GM18870 (cell line): ENCODE data around the gene LRG1.

Experiments used
- ATAC-seq: cut with Tn5 transposase; IDR thresholded peaks from one replicate; pipeline ENCODE4 v1.9.1; 2021; ENCODE audit warnings: moderate library complexity; ENCODE audit not compliant: unreplicated experiment

Gene LRG1

DNA sequence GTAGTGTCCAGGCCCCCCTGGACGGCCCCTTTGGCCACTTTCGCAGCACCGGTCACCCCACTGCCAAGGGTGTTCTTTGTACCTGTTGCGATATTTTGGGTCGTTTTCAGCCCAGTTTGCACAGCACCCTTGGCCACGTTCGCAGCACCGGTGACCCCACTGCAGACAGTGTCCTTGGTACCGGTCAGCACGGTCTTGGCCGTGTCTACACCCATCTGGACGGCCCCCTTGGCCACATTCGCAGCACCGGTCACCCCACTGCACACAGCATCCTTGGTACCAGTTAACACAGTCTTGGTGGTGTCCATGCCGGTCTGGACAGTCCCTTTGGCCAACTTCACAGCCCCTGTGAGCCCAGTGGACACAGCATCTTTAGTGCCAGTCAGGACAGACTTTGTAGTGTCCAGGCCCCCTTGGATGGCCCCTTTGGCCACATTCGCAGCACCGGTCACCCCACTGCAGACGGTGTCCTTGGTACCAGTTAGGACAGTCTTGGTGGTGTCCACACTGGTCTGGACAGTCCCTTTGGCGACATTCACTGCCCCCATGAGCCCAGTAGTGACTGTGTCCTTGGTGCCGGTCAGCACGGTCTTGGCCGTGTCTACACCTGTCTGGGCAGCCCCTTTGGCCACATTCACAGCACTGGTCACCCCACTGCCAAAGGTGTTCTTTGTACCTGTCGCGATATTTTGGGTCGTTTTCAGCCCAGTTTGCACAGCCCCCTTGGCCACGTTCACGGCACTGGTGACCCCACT, 28.4 kb downstream of the LRG1 start:
- ATAC-seq = no peak

DNA sequence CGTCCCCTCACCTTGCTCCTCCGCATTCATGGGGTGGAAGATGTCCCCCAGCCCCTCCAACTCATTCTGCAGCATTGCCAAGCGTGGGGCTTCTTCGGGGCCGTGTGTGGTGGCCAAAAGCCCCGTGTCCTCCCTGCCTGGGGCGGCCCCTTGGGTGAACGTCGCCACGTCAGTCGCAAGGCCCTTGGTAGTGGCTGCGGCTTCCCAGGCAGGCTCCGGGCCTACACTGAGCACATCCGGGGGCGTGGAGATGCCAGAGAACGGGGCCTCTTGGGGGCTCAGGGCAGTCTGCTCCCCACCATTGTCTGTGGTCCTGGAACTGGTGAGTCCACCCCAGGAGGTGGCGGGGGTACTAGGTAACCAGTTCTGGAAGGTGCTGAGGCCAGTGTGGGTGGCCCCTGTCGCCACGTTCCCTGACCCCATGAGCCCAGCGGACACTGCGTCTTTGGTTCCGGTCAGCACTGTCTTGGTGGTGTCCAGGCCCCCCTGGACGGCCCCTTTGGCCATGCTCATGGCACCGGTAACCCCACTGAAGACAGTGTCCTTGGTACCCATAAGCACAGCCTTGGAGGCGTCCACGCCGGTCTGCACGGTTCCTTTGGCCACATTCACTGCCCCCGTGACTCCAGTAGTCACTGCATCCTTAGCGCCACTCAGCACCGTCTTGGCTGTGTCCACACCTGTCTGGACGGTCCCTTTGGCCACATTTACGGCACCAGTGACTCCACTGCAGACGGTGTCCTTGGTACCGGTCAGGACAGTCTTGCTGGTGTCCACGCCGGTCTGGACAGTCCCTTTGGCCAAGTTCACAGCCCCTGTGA, 29.2 kb downstream of the LRG1 start:
- no peak for ATAC-seq

DNA sequence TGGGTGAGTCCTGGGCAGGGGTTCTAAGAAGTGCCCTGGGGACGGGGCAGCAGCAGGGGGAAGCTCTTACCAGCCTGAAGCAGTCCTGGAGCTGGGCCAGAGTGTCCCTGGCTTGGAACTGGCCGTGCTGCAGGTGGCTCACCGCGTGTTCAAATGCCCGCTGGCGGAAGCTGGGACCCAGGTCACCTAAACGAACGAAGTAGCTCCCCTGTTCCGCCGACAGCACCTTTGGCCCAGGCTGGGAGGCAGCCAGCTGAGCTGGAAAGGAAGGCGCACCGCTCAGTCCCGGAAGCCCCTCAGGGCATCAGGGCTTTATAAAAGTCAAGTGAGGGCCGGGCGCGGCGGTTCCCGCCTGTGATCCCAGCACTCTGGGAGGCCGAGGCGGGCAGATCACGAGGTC, 31.1 kb downstream of the LRG1 start:
- ATAC-seq = no peak

DNA sequence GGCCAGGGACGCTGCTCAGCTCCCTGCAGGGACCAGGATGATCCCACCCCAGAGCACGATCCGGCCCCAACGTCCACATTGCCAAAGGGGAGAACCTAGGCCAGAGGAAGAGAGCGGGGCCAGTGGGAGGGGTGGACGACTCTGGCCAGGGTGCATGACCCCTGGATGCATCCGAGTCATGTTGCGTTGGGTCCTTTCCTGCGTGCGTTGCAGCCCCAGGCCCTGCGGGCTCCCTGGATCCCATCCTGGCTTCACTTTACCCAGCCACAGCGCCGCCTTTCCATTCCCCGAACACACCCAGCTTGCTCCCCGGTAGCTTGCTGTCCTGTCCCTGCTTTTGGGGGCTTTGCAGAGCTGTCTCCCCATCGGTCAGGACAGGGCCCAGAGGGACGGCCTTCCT, 32.0 kb downstream of the LRG1 start:
- ATAC-seq = no peak

DNA sequence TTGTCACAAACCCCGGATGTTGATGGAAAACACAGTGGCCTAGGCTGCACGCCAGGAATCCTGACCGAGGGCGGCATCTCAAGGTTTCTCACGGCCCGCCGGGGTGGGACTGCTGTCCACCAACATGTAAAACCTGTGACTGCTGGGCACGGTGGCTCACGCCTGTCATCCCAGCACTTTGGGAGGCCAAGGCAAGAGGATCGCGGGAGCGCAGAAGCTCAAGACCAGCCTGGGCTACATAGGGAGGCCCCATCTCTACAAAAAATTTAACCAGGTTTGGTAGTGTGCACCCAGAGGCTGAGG, 32.7 kb downstream of the LRG1 start:
- no peak for ATAC-seq

DNA sequence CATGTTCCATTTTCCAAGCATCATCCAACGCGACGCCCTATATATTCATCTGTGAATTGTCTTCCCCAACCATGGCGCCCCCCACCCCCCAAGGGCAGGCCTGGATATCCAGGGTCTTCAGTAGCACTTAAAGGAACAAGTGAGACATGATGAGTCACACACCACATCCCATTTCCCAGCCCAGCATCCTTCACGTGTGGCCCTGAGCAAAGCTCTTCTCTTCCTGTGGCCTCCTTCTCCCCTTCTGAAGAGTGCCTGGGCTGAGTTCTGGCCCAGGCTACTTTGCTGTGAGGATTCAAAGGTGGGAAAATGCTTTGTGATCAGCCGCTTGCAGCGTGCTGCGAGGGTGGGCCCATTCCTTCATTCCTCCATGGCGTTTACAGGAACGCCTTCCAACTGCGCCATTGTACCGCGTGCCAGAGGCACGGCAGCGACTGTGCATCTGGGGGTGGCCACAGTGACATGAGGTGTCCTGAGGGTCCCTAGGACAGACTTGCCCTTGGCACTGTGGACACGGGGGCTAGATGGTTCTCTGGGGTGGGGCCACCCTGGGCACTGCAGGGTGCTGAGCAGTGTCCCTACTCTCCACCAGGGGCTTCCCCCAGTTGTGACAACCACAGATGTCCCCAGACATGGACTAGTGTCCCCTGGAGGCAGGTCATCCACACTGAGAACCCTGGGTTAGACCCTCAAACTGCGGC, 33.2 kb downstream of the LRG1 start:
- ATAC-seq = no peak

DNA sequence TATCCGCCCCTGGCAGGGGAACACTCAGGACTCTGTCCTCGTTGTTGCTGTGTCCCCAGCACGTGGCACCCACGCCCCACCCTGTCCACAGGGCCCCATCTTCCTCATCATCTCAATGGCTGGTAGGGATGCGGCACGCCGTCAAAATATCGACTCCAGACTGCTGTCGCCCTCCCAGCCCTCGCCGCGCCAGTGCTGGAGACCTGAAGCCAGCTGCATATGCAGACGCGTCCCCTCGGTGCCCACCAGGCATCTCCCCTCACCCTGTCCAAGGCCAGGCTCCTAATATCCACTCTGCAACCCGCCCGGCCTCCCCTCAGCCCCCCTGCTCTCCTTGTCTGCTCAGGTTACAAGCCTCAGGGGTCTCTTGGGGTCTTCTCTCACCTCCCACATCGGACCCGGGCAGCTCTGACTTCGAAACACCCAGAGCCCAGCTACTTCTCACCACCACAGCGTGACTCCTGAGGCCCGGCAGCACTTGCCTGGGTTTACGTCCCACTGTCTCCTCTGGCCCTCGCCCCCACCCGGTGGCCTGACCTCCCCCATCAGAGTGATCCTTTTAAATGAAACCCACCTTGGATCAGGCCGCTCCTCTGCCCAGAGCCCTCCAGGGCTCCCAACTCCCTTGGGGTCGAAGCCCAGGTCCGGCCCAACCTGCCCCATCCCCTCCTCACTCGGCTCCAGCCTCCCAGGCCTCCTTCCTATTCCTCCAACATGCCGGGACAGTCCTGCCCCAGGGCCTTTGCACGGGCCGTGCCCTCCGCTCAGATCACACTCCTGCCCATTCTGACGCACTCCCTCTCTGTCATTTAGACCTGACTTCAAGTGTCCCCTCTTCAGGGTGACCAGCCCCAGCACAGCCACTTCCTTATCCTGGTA, 34.0 kb downstream of the LRG1 start:
- no peak for ATAC-seq

DNA sequence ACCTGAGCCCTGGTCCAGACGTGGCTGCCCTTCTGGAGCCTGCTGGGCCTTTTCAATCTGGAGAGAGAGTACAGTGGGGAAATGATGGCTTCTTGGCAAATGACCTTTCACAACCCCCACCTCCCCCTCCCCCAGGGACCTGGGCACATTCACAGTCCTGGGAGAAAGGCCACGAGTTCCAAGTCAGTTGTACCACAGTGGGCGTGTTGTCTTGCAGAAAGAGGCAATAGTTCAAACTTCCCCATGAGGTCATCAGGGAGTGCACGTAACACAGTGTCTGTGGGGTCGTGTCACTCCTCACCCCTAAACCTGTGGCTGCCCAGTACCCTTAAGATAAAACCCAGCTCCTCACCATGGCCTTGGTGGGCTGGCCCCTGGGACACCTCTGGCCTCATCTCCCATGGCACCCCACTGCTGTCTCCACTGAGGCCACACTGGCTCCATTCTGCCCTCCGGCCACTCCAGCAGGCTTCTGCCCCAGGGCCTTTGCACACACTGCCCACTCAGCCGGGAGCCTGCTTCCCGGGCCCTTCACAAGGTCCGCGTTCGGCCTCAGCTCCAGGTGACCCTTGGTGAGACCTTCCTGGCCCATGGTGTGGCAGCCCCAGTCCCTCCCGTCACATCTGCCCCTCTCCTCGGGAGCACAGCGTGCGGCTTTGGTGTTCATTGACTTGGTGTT, 34.8 kb downstream of the LRG1 start:
- no peak for ATAC-seq

DNA sequence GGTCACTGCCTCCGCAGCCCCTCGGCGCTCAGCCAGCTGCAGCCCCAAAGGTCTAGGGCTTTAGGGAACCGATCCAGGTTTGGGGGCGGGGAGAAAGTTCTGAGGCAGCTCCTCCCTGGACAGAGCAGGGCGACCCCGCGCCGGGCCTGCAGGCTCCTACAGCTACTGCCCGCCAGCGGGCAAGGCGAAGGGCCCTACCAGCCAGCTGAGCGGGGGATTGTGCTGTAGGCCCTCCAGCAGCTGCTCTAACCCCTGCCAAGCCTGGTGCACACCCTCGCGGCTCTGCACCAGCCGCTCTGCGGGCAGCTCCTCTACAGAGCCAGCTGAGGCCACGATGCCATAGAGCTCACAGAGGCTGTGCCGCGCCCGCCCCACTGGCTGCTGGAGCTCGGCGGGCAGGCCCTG, 35.5 kb downstream of the LRG1 start:
- ATAC-seq = no peak

DNA sequence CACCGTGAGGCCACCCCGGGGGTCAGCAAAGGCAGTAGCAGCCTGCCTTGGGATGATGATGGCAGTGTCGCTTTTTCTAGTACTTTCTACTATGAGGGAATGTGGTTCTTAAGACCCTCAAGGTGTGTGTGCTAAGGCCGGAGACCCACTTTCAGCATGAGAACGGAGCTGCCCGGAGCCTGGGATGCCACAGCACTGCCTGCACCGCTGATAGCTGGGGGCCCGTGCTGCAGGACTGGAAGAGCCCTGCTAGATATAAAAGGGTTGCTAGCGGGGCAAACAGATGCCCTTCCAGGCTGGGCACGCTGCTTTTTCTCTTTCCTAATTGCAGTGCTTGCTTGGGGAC, 36.0 kb downstream of the LRG1 start:
- ATAC-seq = no peak

DNA sequence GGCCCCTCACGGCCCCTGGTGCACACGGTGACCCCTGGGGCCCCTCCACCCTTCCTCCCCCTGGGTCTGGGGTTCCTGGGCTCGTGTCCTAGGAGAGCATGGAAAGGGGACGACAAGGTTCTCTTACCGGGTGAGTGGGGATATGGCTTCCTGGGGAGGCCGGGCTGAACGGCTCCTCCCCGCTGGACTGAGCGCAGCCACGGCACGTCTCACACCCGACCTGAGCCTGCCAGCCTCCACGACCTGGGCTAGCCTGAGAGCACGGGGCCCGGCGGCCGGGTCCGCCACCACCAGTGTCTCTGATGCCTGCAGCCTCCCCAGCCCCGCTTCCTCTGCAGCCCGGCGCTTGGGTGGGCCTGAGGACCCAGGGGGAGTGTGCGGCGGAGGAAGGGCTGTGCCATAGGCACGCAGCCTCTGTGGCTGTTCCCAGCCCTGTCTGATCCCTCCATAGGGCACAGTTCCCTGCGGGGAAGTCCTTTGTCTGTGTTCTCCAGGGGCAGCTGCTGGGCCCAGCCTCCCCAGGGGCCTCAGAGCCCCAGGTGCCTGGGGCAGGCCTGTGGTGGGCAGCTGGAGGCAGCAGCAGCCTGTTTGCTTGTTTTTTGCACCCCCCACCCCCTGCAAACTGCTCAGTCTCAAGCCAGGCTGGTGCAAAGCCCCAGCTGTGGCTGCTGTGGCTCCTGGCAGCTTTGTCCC, 36.6 kb downstream of the LRG1 start:
- ATAC-seq = no peak

DNA sequence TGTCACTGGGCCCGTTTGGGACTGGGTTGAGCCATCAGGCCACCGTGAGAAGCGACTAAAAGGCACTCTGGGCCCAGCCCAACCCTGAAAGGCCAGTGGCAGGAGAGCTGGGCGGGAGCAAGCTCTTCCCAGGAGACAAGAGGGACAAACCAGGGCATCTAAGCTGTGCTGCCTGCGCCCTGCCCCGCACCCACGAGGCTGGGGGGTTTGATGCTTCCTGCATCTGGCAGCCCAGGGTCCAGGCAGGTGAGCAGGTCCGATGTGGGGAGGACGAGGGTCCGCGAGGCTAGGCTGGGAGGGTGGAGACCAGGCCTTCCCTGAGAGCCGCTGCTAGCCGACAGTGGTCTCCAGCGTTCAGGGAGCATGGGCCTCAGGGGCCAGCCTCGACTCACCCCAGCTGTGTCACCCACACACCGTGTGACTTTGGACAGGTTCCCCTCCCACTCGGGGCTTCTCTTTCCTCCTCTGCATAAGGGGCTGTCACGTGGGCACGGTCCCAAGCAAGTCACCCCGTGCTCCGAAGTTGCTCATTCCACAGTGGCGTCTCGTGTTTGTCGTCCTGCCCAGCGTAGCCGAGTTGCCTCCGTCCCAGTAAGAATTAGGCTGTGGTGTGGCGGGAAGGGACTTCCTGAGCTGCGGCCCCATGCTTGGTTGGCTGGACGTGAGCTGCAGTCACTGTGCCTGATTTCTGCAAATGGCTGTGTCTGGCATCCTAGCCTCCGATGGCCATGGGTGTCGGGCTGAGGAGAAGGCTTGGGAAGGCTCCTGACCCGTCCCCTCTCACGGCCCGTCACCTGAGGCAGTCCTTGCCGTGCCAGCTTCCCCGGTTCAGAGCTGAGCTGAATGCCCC, 37.3 kb downstream of the LRG1 start:
- ATAC-seq = no peak

DNA sequence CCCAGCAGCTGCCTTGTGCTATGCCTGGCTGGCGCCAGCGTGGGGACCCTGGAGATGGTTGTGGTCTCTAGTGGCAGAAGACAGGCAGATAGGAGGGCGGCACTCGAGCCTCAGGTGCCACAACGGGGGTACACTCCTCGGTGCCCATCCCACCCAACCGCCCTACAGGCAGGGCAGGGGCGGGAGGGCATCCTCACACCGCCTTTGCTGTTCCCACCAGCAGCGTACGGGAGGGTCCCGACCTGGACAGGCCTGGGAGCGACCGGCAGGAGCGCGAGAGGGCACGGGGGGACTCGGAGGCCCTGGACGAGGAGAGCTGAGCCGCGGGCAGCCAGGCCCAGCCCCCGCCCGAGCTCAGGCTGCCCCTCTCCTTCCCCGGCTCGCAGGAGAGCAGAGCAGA, 38.1 kb downstream of the LRG1 start:
- ATAC-seq = no peak

DNA sequence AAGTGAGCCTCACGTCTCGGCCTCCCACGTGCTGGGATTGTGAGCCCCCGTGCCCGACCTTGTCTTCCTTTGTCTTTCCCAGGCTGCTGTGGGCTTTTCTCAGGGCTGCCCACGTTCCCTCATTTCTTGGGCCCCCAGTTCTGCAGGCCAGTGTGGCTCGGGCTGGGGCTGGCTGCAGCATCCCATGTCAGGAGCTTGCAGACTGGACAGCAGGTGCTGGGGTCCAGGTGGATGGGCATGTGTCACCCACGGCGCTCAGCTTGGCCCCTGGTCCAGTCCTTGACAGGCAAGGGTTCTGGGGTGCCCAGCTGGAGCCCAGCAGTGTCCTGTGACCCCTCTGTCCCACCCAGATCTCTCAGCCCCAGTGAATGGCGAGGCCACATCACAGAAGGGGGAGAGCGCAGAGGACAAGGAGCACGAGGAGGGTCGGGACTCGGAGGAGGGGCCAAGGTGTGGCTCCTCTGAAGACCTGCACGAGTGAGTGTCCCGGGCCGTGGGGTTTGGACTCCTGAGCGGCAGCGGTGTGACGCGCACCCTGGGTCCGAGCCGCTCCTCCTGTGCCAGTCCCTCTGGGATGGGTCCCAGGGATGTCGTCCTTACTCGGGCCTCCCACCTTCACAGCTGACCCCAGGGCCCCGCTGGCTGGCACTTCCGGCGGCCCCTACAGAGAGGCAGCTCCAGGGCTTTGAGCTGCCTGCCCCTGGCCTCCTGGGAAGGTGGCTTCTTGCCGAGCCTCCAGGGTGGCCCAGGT, 38.8 kb downstream of the LRG1 start:
- ATAC-seq = no peak

DNA sequence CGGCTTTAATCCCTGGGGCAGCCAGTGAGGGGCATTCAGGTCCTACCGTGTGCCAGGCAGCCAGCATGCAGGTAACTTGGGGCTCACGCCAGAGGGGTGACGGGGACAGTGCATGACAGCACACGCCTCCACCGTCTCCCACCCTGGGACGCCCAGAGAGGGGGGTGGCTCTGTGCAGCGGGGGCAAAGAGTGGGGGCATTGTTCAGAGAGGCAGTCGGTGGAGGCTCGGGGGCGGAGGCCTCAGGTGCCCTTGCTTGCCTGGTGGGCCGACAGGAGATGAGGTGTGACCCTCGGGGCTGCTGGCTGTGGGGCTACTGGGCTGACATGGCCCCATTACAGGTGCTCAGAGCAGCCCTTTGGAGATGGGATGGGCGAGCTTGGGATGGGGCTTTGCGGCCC, 40.0 kb downstream of the LRG1 start:
- no peak for ATAC-seq

DNA sequence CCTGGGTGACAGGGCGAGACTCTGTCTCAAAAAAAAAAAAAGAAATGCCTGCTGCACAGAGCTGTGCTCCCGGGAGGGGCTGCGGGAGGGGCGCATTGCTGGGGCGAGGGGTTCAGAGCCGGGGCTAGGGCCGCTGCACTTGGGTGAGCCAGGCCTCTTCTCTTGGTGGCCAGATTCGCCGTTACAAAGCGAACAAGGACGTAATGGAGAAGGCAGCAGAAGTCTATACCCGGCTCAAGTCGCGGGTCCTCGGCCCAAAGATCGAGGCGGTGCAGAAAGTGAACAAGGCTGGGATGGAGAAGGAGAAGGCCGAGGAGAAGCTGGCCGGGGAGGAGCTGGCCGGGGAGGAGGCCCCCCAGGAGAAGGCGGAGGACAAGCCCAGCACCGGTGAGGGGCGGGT, 40.5 kb downstream of the LRG1 start:
- no peak for ATAC-seq

DNA sequence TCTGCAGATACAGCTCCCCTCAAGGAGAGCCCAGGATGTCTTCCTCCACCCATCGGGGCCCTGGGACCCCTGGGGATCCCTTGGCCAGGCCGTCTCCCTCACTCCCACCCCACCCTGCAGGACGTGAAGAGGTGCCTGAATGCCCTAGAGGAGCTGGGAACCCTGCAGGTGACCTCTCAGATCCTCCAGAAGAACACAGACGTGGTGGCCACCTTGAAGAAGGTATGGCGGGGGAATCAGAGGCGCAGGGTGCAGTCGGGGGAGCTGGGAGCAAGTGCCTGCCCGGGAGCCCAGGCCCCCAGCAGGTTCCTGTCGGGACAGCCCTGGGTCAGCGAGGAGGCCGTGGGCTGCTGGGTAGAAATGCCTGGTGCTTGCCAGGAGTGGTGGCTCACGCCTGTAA, 41.1 kb downstream of the LRG1 start:
- no peak for ATAC-seq

DNA sequence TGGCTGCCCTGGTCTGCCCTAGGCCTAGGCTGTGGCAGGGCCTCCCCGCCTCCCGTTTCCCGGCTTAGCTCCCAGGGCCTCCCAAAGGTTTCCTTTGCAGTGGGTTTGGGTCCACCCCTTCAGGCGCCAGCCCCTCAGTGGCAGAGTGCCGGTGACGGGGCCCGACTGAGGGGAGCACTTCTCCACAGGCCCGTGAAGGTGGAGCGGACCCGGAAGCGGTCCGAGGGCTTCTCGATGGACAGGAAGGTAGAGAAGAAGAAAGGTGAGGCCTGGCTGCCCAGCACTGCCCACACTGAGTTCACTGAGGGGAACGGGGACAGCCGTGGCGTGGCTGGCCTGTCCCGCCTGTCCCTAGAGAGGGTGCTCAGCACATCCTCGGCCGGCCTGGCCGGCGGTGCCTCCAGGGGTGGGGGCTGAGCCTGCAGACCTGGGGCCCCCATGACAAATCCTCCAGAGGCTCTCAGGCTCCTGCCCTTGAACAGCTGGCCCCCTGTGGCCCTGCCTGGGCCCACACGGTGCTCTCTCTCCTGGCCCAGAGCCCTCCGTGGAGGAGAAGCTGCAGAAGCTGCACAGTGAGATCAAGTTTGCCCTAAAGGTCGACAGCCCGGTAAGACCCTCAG, 42.0 kb downstream of the LRG1 start:
- no peak for ATAC-seq
